HCT116 (cell line): ENCODE results near the gene CCDC187. TPM values are rescaled to one million over a fixed set of nuclear protein-coding genes. Genes with fewer than 3 reads are reported as not detected.

Source experiments
- ATAC-seq: fragments of 200-7000 bp; cut with Tn5 transposase; 2 replicates; pipeline ENCODE4 v1.9.1; 2020; ENCODE audit warnings: mild to moderate bottlenecking, moderate library complexity
- BruUV-seq: library from RNA; stranded (reverse); fragments of 400-500 nt; replicated peaks from 2 replicates; lab custom pipeline; 2021; lab: Mats Ljungman, UMichigan
- CTCF ChIA-PET: fragments of 300-600 bp; sonication (Branson Sonifier 250); formaldehyde crosslinking; loops from one replicate; lab custom pipeline; 2021; ENCODE audit warnings: antibody characterized with exemption; lab: Charles Lee
- POLR2A ChIA-PET: fragments of 300-600, 350-600 bp; sonication (Branson Sonifier 250); formaldehyde crosslinking; loops from one replicate; lab custom pipeline; 2021; ENCODE audit warnings: antibody characterized with exemption; lab: Charles Lee
- RAD21 ChIA-PET, 2 experiments: fragments of 300-600 bp; sonication (Branson Sonifier 250); formaldehyde crosslinking; loops; one replicate each; lab custom pipeline; 2023; ENCODE audit warnings: low total read pairs in 2 of 2; ENCODE audit not compliant: uncharacterized antibody in 2 of 2, unreplicated experiment in 2 of 2, low non-redundant PET in 1 of 2; lab: Charles Lee
- DNase-seq: peaks from one replicate; pipeline ENCODE4 v3.0.0-alpha.2; 2010; ENCODE audit warnings: low read depth, low spot score
- H2AFZ ChIP-seq: fragments of 200-600 bp; shearing (Covaris generic), sonication (generic); 2 replicates; pipeline ENCODE4 v1.6.1; 2017; ENCODE audit warnings: low read depth, mixed run types, mixed read lengths, antibody characterized with exemption, low read length; ENCODE audit not compliant: poor library complexity, severe bottlenecking
- H3K27ac ChIP-seq: 2 replicates; pipeline ENCODE4 v1.5.1; 2012; ENCODE audit warnings: low read depth, low read length
- H3K27me3 ChIP-seq: fragments of 200-600 bp; sonication (generic); 2 replicates; pipeline ENCODE4 v1.6.1; 2016; ENCODE audit warnings: mixed run types, low read length, mixed read lengths; ENCODE audit not compliant: insufficient read depth
- H3K36me3 ChIP-seq, 2 experiments: fragments of 200-500 bp in 1 of 2; fragments of 200-600 bp in 1 of 2; sonication (Bioruptor generic) in 1 of 2; sonication (generic) in 1 of 2; 2 replicates each; pipeline versions ENCODE4 v1.5.1 to v1.6.1; 2014 to 2016; ENCODE audit warnings: low read length in 2 of 2, inconsistent platforms in 1 of 2, mixed read lengths in 1 of 2, mixed run types in 1 of 2; ENCODE audit not compliant: insufficient read depth in 2 of 2, control insufficient read depth in 1 of 2
- H3K4me1 ChIP-seq, 2 experiments: fragments of 200-600 bp in 1 of 2; sonication (generic) in 1 of 2; 2 replicates each; pipeline versions ENCODE4 v1.5.1 to v1.6.1; 2012 to 2017; ENCODE audit warnings: low read length in 2 of 2, inconsistent platforms in 1 of 2, mild to moderate bottlenecking in 1 of 2, mixed read lengths in 1 of 2, mixed run types in 1 of 2, moderate library complexity in 1 of 2; ENCODE audit not compliant: insufficient read depth in 2 of 2, control insufficient read depth in 1 of 2
- H3K4me2 ChIP-seq: fragments of 200-600 bp; sonication (generic); 2 replicates; pipeline ENCODE4 v1.6.1; 2017; ENCODE audit warnings: mixed run types, low read length, mixed read lengths
- H3K4me3 ChIP-seq, 2 experiments: fragments of 200-600 bp in 1 of 2; sonication (generic) in 1 of 2; replicated peaks in 1 of 2; 2 replicates each; pipeline ENCODE4 v1.5.1; 2011 to 2016; ENCODE audit warnings: low read length in 2 of 2, control low read depth in 1 of 2, low read depth in 1 of 2, mild to moderate bottlenecking in 1 of 2, mixed read lengths in 1 of 2, mixed run types in 1 of 2
- H3K79me2 ChIP-seq: fragments of 200-600 bp; sonication (generic); 2 replicates; pipeline ENCODE4 v1.6.1; 2017; ENCODE audit warnings: mild to moderate bottlenecking, mixed run types, low read length, moderate library complexity, mixed read lengths; ENCODE audit not compliant: insufficient read depth
- H3K9ac ChIP-seq: fragments of 200-600 bp; sonication (generic); 2 replicates; pipeline ENCODE4 v1.6.1; 2016; ENCODE audit warnings: low read length, mixed read lengths
- H3K9me2 ChIP-seq: fragments of 200-600 bp; sonication (generic), shearing (Covaris generic); 2 replicates; pipeline ENCODE4 v1.6.1; 2017; ENCODE audit warnings: mixed run types, mild to moderate bottlenecking, moderate library complexity; ENCODE audit not compliant: insufficient read depth
- H3K9me3 ChIP-seq, 2 experiments: fragments of 200-500 bp in 1 of 2; fragments of 200-600 bp in 1 of 2; sonication (Bioruptor generic) in 1 of 2; sonication (generic) in 1 of 2; 2 replicates each; pipeline ENCODE4 v1.6.1; 2014 to 2017; ENCODE audit warnings: low read length in 2 of 2, mixed read lengths in 2 of 2, inconsistent platforms in 1 of 2, low read depth in 1 of 2, mild to moderate bottlenecking in 1 of 2, mixed run types in 1 of 2, moderate library complexity in 1 of 2; ENCODE audit not compliant: control insufficient read depth in 1 of 2, insufficient read depth in 1 of 2
- H4K20me1 ChIP-seq: fragments of 200-600 bp; sonication (generic), shearing (Covaris generic); 2 replicates; pipeline ENCODE4 v1.6.1; 2017; ENCODE audit warnings: mixed run types, mild to moderate bottlenecking, moderate library complexity; ENCODE audit not compliant: insufficient read depth
- CEBPB ChIP-seq: IDR thresholded peaks from 2 replicates; pipeline ENCODE4 v1.6.1; 2012; ENCODE audit warnings: low read depth
- EGR1 ChIP-seq: IDR thresholded peaks from 2 replicates; pipeline ENCODE4 v1.6.1; 2012; ENCODE audit warnings: low read depth
- ELF1 ChIP-seq: IDR thresholded peaks from 2 replicates; pipeline ENCODE4 v1.6.1; 2012; ENCODE audit warnings: low read depth, borderline replicate concordance
- EZH2 ChIP-seq: fragments of 200-600 bp; sonication (generic); IDR thresholded peaks from 2 replicates; pipeline ENCODE4 v1.6.1; 2017; ENCODE audit warnings: antibody characterized with exemption, mixed run types
- EZH2phosphoT487 ChIP-seq: fragments of 200-600 bp; IDR thresholded peaks from 2 replicates; pipeline ENCODE4 v1.6.1; 2018; ENCODE audit warnings: antibody characterized with exemption, borderline replicate concordance
- JUND ChIP-seq: IDR thresholded peaks from 2 replicates; pipeline ENCODE4 v1.6.1; 2012
- MAX ChIP-seq: IDR thresholded peaks from 2 replicates; pipeline ENCODE4 v1.6.1; 2012
- POLR2AphosphoS5 ChIP-seq: IDR thresholded peaks from 2 replicates; pipeline ENCODE4 v1.6.1; 2011; ENCODE audit warnings: mild to moderate bottlenecking, low read depth, low read length, moderate library complexity
- RAD21 ChIP-seq: IDR thresholded peaks from 2 replicates; pipeline ENCODE4 v1.6.1; 2012; ENCODE audit warnings: low read depth, mild to moderate bottlenecking
- REST ChIP-seq: IDR thresholded peaks from 2 replicates; pipeline ENCODE4 v1.6.1; 2012; ENCODE audit warnings: low read depth
- SRF ChIP-seq: IDR thresholded peaks from 2 replicates; pipeline ENCODE4 v1.6.1; 2012; ENCODE audit warnings: low read depth
- TCF7L2 ChIP-seq: IDR thresholded peaks from 2 replicates; pipeline ENCODE4 v1.7.0; 2011; ENCODE audit warnings: borderline replicate concordance, inconsistent platforms; ENCODE audit not compliant: insufficient read depth, insufficient read length; ENCODE audit errors: extremely low read depth
- intact Hi-C: fragments of 100-400 bp; cut with micrococcal nuclease; formaldehyde crosslinking; loops from 2 replicates; pipeline ENCODE4 v1.10.0; 2022
- total RNA-seq: library from RNA; stranded (reverse); gene quantifications from one replicate; pipeline ENCODE4 v1.2.1, GENCODE V29; 2021; ENCODE audit not compliant: unreplicated experiment

The CCDC187 gene
- total RNA-seq, 1 experiment from 2014 or later: 4.6 TPM

- no TSS peak for BruUV-seq
- H4K20me1 ChIP-seq: no peaks in the 10 kb centered on the region
- H3K9ac ChIP-seq: no peak overlapping the region
- no peak overlapping the region for H3K27ac ChIP-seq
- no peaks in the 10 kb centered on the region for H3K9me2 ChIP-seq
- TF ChIP-seq ELF1: no peak
- no peak for TF ChIP-seq SRF
- no peak for TF ChIP-seq RAD21
- no peak for TF ChIP-seq MAX
- no peak for TF ChIP-seq TCF7L2
- no peak for TF ChIP-seq EZH2
- TF ChIP-seq CEBPB: no peak
- no peak for TF ChIP-seq EZH2phosphoT487
- TF ChIP-seq REST: no peak
- no peak for TF ChIP-seq JUND
- no peak for TF ChIP-seq EGR1
- no peak for TF ChIP-seq POLR2AphosphoS5
- H3K79me2 ChIP-seq: no peaks in the 10 kb centered on the region
- no peak overlapping the region for H2AFZ ChIP-seq
- no peaks in the 10 kb centered on the region for H3K36me3 ChIP-seq
- intact Hi-C loops: no loop called here
- H3K4me3 ChIP-seq: no peak overlapping the region
- ChIA-PET RAD21 (no interaction called here), CTCF (no interaction called here), POLR2A (no interaction called here)
- H3K4me1 ChIP-seq: peaks cover 13 to 19% of the 10 kb centered on the region in 2 experiments
- H3K4me2 ChIP-seq: no peak overlapping the region
- ATAC-seq (no peak), DNase-seq (no peak)
- H3K9me3 ChIP-seq: peaks cover 10 to 21% of the 10 kb centered on the region in 2 experiments; a peak in 2 of 4 replicates
- no peaks in the 10 kb centered on the region for H3K27me3 ChIP-seq
Observed at GRCh38 chr9:136314944-136315343, 11.1 kb upstream of the CCDC187 start.
